ENCODE measurements around the gene CIAPIN1.

GRCh38 chr16:57471209-57471608 lies 24.0 kb upstream of the CIAPIN1 start:
- TF ChIP-seq EZH2 (optimal IDR thresholded peaks at IDR 0.05; ENCODE audit: low read depth, low read length) (no peak), CTCF (IDR thresholded peaks at IDR 0.05; ENCODE audit: low read length) (no peak)

Measured in MM.1S (cell line).